ENCODE data around the gene KLHL33. TPM values are rescaled to one million over a fixed set of nuclear protein-coding genes. Genes with fewer than 3 reads are reported as not detected.
A peak's percentile ranks its signal among the peaks of the same experiment; 100 is the strongest.
"Not testable (repeated sequence)": the region's sequence is repeated elsewhere in the genome, so short reads cannot be mapped to it uniquely, and the experiment has no call there.

KLHL33 gene
- total RNA-seq, 2 experiments from 2014 or later: 0.15 to 0.17 TPM

DNA sequence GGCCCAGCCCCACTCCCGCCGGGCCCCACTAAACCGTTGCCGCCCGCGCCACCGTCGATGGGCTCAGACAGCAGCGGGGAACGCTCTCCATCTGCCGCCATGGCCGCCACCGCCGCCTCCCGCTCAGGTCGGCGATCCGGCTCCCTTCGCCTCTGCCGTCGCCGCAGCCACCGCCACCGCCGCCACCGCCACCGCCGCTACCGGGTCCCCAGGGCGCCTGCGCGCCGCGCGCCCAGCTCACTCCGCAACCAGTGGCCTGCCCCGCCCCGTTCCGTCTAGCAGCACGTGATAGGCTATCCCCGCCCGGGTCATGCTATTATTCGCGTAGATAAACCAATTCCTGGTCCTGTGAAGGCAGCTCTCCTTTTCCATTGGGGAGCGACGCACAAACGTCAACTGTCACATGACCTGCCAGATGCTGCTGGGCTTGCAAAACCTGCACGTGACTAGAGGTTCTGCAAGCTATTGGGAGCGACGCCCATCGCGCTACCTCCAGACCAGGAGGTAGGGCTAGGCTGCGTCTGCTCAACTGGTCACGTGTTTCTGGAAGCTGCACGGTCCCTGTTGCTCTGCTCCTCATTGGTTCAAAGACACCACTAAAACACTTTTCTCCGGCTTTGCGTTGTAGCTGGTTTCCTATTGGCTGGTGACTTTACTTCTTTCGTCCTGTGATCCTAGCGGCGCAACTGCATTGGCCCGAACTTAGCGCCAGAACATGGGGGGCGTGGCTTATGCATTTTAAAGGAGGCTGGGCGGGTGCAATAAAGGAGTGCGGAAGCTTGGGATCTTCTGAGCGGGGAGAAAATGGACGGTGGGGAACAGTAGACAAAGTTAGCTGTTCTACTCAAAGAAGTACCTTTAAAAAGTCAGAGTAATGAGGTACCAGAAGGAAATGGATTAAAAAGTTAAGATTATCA, 25.5 kb upstream of the KLHL33 start, which contains the start of gene PIP4P1:
TSS of gene PIP4P1 (minus strand) at position 210 of the 917 bp plus-strand sequence. CDS start at position 101, 109 bp downstream.
- peak; percentile 99 for DNase-seq
- Mint-ChIP-seq H3K27me3 (no peaks in the 10 kb centered on the region), H3K27ac (peak within 1 kb of the TSS; percentile 95), H3K9me3 (no peaks in the 10 kb centered on the region), H3K4me1 (peaks cover 33% of the 10 kb centered on the region), H3K36me3 (ENCODE audit: low read depth) (peaks cover 28% of the 10 kb centered on the region), H3K4me3 (peak within 1 kb of the TSS; percentile 87)
- ChIA-PET CTCF (interaction anchor here (0.6 to 1.1 kb wide), 8 partner anchors 19 to 131 kb away, joined by 3 to 8 read pairs (median 3); partner anchors contain the start of gene PARP2), POLR2A (interaction anchor here (0.9 to 1.5 kb wide), 4 partner anchors 8 to 222 kb away, joined by 3 to 9 read pairs (median 4); partner anchors contain the start of genes PARP2 and PNP)

DNA sequence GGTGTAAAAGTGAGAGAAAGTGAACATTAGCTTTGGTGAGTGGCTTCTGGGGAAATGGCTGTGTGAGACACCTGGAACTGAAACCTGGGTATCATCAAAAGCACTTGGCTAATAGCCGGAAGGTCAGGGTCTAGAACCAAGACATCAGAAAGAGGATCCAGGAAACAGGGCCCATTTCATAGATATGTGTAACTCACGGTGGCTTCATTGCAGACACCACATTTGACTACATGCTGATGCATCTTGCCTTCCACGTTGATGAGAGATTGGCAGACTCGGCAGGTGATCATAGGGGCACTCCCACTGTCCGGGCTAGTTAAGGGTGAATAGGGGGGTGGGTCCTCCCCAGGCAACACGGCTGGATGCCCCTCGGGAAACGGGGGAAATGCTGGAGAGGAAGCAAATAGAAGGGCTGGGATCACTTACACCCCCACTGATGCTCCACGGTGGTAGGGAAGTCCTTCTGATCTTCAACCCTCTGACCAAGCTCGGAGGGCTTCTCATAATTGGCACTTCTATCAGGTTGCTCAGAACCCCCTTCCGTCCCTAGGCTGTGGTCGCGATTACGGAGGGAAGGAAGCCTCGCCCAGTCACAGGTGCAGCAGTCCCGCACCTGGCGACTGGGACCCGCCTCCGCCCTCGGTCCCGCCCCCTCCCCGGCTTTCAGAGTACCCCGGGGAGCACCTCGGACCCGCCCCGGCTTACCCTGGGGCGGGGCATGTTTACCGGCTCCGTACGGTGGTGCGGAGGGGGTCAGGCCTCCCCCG, 24.7 kb upstream of the KLHL33 start:
- peak overlapping the region; percentile 93 for H3K27ac Mint-ChIP-seq
- H3K4me3 Mint-ChIP-seq: peak overlapping the region; percentile 87
- H3K36me3 Mint-ChIP-seq (ENCODE audit: low read depth): peaks cover 28% of the 10 kb centered on the region
- no peaks in the 10 kb centered on the region for H3K27me3 Mint-ChIP-seq
- POLR2A ChIA-PET: interaction anchor here (0.5 to 1.5 kb wide), 5 partner anchors 9 to 223 kb away, joined by 3 to 9 read pairs (median 5); partner anchors contain the start of genes PARP2 and PNP
- CTCF ChIA-PET: interaction anchor here (0.6 to 1.1 kb wide), 4 partner anchors 20 to 119 kb away, joined by 3 to 5 read pairs (median 3); no protein-coding TSS in a partner anchor
- no peaks in the 10 kb centered on the region for H3K9me3 Mint-ChIP-seq
- peak; percentile 66 for DNase-seq
- peaks cover 33% of the 10 kb centered on the region for H3K4me1 Mint-ChIP-seq

DNA sequence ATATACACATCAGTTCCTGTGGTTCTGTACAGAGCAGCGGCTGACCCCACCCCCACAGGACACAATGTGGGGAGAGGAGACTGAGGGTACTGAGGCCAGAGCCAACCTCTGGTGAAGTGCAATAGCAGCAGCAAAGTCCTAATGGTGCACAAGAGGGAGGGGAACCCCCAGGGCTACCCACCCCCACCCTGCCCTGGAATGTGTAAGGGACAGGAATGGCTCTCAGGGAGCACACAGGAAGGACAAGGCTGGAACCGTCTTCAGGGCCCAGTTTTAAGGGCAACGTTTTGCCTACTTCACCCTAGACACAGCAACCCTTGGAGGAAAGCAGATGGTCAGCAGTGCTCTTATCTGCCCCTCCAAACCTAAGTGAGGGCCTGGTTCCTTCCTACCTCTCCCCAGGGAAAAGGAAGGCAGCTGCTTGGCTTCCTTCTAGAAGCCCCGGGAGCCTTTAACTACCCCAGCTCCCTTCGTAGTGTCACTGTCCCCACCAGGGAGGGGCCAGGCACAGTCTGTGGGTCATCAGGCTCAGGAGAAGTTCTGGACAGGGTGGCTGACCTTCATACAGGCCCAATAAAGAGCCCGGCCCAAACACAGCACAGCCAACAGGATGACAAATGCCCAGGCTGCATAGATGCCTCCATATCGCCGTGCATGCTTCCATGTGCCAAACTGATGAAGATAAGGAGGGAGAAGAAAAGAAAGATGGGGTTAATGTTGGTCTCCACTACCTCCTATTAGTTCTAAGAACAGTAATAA, 22.2 kb upstream of the KLHL33 start:
- Mint-ChIP-seq H3K27ac (no peak overlapping the region), H3K4me1 (peaks cover 33% of the 10 kb centered on the region), H3K27me3 (no peaks in the 10 kb centered on the region), H3K9me3 (no peaks in the 10 kb centered on the region), H3K4me3 (no peak overlapping the region), H3K36me3 (ENCODE audit: low read depth) (peaks cover 28% of the 10 kb centered on the region)
- CTCF ChIA-PET: no interaction called here
- POLR2A ChIA-PET: no interaction called here
- DNase-seq: no peak

DNA sequence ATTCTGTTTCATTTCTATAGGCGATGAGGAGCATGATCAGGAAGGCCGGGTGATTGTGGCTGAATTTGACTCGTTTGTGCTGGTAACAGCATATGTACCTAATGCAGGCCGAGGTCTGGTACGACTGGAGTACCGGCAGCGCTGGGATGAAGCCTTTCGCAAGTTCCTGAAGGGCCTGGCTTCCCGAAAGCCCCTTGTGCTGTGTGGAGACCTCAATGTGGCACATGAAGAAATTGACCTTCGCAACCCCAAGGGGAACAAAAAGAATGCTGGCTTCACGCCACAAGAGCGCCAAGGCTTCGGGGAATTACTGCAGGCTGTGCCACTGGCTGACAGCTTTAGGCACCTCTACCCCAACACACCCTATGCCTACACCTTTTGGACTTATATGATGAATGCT, 21.0 kb upstream of the KLHL33 start:
- no peaks in the 10 kb centered on the region for H3K27me3 Mint-ChIP-seq
- H3K4me3 Mint-ChIP-seq: no peak overlapping the region
- CTCF ChIA-PET: no interaction called here
- no peak overlapping the region for H3K27ac Mint-ChIP-seq
- POLR2A ChIA-PET: no interaction called here
- no peaks in the 10 kb centered on the region for H3K9me3 Mint-ChIP-seq
- no peak for DNase-seq
- H3K36me3 Mint-ChIP-seq (ENCODE audit: low read depth): peaks cover 33% of the 10 kb centered on the region
- peaks cover 38% of the 10 kb centered on the region for H3K4me1 Mint-ChIP-seq

DNA sequence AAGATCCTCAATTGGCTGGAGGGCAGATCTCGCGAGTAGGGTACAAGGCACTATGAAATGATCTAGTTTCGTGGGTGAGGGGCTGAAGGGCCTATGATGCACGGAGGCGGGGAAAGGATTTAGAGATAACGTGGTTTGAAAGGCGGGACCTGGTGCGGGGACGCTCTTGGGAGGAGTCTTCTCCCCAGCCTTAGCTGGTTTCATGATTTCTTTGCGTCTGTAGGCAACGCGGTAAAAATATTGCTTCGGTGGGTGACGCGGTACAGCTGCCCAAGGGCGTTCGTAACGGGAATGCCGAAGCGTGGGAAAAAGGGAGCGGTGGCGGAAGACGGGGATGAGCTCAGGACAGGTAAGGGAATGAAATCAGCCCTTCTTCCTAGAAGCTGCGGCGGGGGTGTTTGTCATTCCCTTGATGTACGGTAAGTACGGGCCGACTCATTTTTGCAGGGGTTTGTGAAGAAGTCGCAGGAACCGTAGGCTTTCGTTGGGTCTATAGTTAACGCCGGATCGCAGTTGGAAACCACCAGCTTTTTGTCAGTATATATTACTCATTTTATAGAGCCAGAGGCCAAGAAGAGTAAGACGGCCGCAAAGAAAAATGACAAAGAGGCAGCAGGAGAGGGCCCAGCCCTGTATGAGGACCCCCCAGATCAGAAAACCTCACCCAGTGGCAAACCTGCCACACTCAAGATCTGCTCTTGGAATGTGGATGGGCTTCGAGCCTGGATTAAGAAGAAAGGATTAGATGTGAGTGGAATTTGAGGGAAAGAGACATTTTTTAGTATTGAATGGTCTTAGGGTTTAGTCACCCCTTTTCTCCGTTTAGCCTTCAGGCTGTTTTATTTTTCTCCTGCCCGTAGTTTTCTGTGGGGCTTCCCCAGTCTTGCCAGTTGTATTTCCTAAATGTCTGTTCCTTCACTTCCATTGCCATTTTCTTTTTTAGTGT, 19.7 kb upstream of the KLHL33 start:
- no peak overlapping the region for H3K4me3 Mint-ChIP-seq

DNA sequence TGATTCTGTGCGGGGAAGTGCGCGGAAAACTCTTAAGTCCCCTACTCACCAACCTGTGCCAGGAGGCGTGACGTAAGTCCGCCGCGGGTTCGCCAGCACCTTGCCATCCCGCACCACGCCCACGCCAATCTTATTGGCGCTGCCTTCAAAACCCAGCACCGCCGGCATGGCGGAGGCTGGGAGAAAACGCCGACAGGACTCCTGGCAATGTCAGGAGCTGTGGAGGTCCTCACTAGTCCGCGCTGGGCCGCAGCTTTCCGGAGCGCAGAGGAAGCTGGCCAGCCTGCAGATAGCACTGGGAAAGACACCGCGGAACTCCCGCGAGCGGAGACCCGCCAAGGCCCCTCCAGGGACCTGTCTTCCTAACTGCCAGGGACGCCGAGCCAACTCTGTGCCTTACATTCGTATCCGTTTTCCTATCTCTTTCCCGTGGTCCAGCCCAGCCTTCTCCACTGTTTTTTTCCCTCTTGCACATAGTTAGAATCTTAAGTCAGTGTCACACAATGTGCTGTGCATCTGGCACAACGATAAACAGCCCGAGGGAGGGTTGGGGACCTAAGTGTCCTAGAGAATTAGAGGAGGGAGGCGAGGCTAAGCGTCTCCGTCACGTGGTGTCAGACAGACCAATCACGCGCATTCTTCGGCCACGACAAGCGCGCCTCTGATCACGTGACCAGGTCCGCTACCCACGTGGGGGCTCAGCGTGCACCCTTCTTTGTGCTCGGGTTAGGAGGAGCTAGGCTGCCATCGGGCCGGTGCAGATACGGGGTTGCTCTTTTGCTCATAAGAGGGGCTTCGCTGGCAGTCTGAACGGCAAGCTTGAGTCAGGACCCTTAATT, 18.8 kb upstream of the KLHL33 start, which contains the start of the genes APEX1 and OSGEP:
TSS of gene APEX1 (plus strand) at position 711 of the 839 bp plus-strand sequence. CDS start 420 bp downstream, outside the sequence.
TSS of gene OSGEP (minus strand) at position 297 of the 839 bp plus-strand sequence. CDS start at position 168, 129 bp downstream.
- H3K36me3 Mint-ChIP-seq (ENCODE audit: low read depth): peaks cover 33% of the 10 kb centered on the region
- POLR2A ChIA-PET: interaction anchor here (0.5 to 2.1 kb wide), 4 partner anchors 15 to 112 kb away, joined by 3 to 10 read pairs (median 4); partner anchors contain the start of genes PARP2 and TEP1
- H3K9me3 Mint-ChIP-seq: no peaks in the 10 kb centered on the region
- CTCF ChIA-PET: interaction anchor here (0.9 to 1.9 kb wide), 6 partner anchors 13 to 112 kb away, joined by 3 to 9 read pairs (median 4); partner anchors contain the start of gene PARP2
- H3K27ac Mint-ChIP-seq: no peak within 1 kb of the TSS
- peaks cover 24% of the 10 kb centered on the region for H3K4me1 Mint-ChIP-seq
- DNase-seq: peak; percentile 99
- no peaks in the 10 kb centered on the region for H3K27me3 Mint-ChIP-seq
- H3K4me3 Mint-ChIP-seq: peak within 1 kb of the TSS; percentile 3

More for the DNA sequence above, 19.7 kb upstream of the KLHL33 start:
- H3K27me3 Mint-ChIP-seq: no peaks in the 10 kb centered on the region
- H3K4me1 Mint-ChIP-seq: peaks cover 33% of the 10 kb centered on the region
- no peak overlapping the region for H3K27ac Mint-ChIP-seq
- no peaks in the 10 kb centered on the region for H3K9me3 Mint-ChIP-seq
- peak; percentile 80 for DNase-seq
- ChIA-PET POLR2A (interaction anchor here (0.5 to 2.1 kb wide), 5 partner anchors 10 to 112 kb away, joined by 3 to 10 read pairs (median 3); partner anchors contain the start of genes PARP2 and TEP1), CTCF (interaction anchor here (0.9 to 1.9 kb wide), 8 partner anchors 12 to 113 kb away, joined by 3 to 9 read pairs (median 3); partner anchors contain the start of gene PARP2)
- H3K36me3 Mint-ChIP-seq (ENCODE audit: low read depth): peaks cover 36% of the 10 kb centered on the region

DNA sequence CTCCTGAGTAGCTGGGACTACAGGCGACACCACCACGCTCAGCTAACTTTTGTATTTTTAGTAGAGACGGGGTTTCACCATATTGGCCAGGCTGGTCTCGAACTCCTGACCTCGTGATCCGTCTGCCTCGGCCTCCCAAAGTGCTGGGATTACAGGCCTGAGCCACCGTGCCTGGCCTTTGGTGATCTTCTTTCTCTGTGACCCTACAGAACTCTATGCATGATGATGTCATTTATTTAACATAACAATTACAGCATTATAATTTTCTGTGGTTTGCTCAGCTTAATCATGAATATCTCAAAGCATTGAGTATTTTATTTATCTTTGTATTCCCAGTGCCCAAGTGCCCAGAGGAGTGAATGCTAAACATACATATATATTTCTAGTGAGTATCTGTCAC, 16.9 kb upstream of the KLHL33 start:
- Mint-ChIP-seq H3K4me3 (peak overlapping the region; percentile 45), H3K36me3 (ENCODE audit: low read depth) (peaks cover 39% of the 10 kb centered on the region), H3K4me1 (peaks cover 13% of the 10 kb centered on the region), H3K27ac (peak overlapping the region; percentile 31)
- not testable (repeated sequence) for H3K27me3 Mint-ChIP-seq, H3K9me3 Mint-ChIP-seq, DNase-seq
- CTCF ChIA-PET: interaction anchor here (0.6 to 1.6 kb wide), 2 partner anchors 30 to 37 kb away, joined by 4 to 5 read pairs; no protein-coding TSS in a partner anchor
- POLR2A ChIA-PET: interaction anchor here (0.6 kb wide), 1 partner anchor 109 kb away, joined by 3 read pairs; no protein-coding TSS in a partner anchor

DNA sequence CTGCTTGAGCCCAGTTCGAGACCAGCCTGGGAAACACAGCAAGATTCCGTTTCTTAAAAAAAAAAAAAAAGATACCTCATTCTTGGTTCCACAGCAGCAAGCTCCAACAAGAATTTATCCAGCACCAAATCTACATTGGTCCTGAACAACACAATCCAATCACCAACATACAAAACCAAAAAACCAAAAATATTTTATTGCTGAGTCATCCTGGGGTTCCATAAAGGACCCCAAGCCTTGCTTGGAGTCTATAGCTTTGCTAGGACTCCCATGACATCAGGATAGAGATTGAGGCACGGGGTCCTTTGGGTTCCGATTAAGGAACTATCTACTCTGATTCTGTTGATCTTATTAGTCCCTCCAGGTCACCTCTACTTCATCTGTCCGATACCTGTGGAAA, 10.9 kb upstream of the KLHL33 start:
- Mint-ChIP-seq H3K36me3 (ENCODE audit: low read depth) (peaks cover 45% of the 10 kb centered on the region), H3K4me1 (peaks cover 3% of the 10 kb centered on the region), H3K4me3 (no peak overlapping the region), H3K9me3 (no peaks in the 10 kb centered on the region), H3K27ac (no peak overlapping the region), H3K27me3 (no peaks in the 10 kb centered on the region)
- POLR2A ChIA-PET: no interaction called here
- DNase-seq: no peak
- CTCF ChIA-PET: interaction anchor here (1.1 to 1.3 kb wide), 2 partner anchors 29 to 31 kb away, joined by 3 to 4 read pairs; no protein-coding TSS in a partner anchor

DNA sequence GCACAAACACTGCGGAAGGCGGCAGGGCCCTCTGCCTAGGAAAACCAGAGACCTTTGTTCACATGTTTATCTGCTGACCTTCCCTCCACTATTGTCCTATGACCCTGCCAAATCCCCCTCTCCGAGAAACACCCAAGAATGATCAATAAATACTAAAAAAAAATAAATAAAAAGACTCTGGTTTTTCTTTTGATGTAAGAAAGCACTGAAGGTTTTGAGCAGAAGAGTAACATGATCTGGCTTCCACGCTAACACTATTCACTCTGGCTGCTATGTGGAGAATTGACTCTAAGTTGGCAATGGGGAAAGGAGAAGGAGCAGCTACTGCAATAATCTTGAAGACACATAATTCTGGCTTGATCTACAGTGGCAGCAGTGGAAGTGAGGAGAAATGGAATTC, 7.7 kb upstream of the KLHL33 start:
- CTCF ChIA-PET: interaction anchor here (1.3 kb wide), 1 partner anchor 25 kb away, joined by 3 read pairs; no protein-coding TSS in a partner anchor
- Mint-ChIP-seq H3K36me3 (ENCODE audit: low read depth) (peaks cover 26% of the 10 kb centered on the region), H3K4me1 (peaks cover 21% of the 10 kb centered on the region)
- H3K9me3 Mint-ChIP-seq, H3K4me3 Mint-ChIP-seq, H3K27me3 Mint-ChIP-seq, POLR2A ChIA-PET, H3K27ac Mint-ChIP-seq, DNase-seq: not testable (repeated sequence)

DNA sequence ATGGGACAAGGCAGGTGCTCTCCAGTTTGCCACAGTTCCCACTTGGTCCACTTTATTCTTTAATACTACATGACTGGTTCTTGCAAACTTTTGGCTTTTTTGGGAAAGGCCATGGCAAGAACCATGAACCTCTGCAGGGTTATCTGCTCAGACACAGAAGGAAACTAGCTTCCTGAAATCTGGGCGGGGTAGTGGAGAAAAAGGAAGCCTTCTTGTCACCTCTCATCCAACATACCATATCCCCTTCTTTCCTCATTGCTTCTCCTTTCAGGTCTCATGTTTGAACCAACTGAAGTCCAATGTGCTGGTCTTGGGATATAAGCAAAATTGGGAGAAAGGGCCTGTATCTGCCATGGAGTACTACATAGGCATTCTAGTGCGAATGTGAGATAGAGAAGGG, 5.5 kb upstream of the KLHL33 start:
- Mint-ChIP-seq H3K27ac (no peak overlapping the region), H3K4me1 (peaks cover 21% of the 10 kb centered on the region), H3K9me3 (no peaks in the 10 kb centered on the region), H3K36me3 (ENCODE audit: low read depth) (peaks cover 6% of the 10 kb centered on the region), H3K27me3 (peaks cover 3% of the 10 kb centered on the region), H3K4me3 (no peak overlapping the region)
- ChIA-PET CTCF (interaction anchor here (1.2 to 1.7 kb wide), 3 partner anchors 14 to 45 kb away, joined by 3 to 4 read pairs (median 3); partner anchors contain the start of genes APEX1 and OSGEP), POLR2A (no interaction called here)
- no peak for DNase-seq

Data from activated CD4-positive, alpha-beta T cell treated with anti-CD3 and anti-CD28 coated beads, Interleukin-2, amount 10 ng/mL, durations not matched to agents 7 days and 5 days (primary cell).